Stimulated activated CD8-positive, alpha-beta memory T cell treated with anti-CD3 and anti-CD28 coated beads, Interleukin-4, amount 100 ng/mL, for 4 hours (primary cell): ENCODE measurements around the gene ARHGEF33.
A peak's percentile ranks its signal among the peaks of the same experiment; 100 is the strongest.
"Not testable (repeated sequence)": the region's sequence is repeated elsewhere in the genome, so short reads cannot be mapped to it uniquely, and the experiment has no call there.

Experiments
- DNase-seq, 2 donors: peaks; one replicate each; pipeline ENCODE4 v3.0.0-alpha.2; 2020; ENCODE audit warnings: low read depth in 2 of 2, low spot score in 1 of 2

Gene ARHGEF33

GRCh38 chr2:38909872-38910271 is 20.2 kb downstream of the ARHGEF33 start:
- DNase-seq: no peak

- DNase-seq: no peak
Observed at GRCh38 chr2:38911191-38911590, 21.5 kb downstream of the ARHGEF33 start.

GRCh38 chr2:38912619-38913018 is 22.9 kb downstream of the ARHGEF33 start:
- no peak for DNase-seq

GRCh38 chr2:38922389-38922788 is 32.7 kb downstream of the ARHGEF33 start:
- no peak for DNase-seq

- no peak for DNase-seq
Observed at GRCh38 chr2:38922902-38923301, 33.2 kb downstream of the ARHGEF33 start.

- DNase-seq: no peak
Observed at GRCh38 chr2:38925982-38926381, 36.3 kb downstream of the ARHGEF33 start.

- DNase-seq: no peak
Observed at GRCh38 chr2:38930600-38930999, 40.9 kb downstream of the ARHGEF33 start.

GRCh38 chr2:38932586-38932985 is 42.9 kb downstream of the ARHGEF33 start:
- DNase-seq: no peak

- DNase-seq: no peak
Observed at GRCh38 chr2:38933653-38934052, 44.0 kb downstream of the ARHGEF33 start.

- DNase-seq: no peak
Observed at GRCh38 chr2:38934742-38935141, 45.1 kb downstream of the ARHGEF33 start.

GRCh38 chr2:38935568-38936172 is 46.0 kb downstream of the ARHGEF33 start:
- no peak for DNase-seq

GRCh38 chr2:38936516-38936915 is 46.8 kb downstream of the ARHGEF33 start:
- not testable (repeated sequence) for DNase-seq

- DNase-seq: no peak
Observed at GRCh38 chr2:38937548-38937947, 47.9 kb downstream of the ARHGEF33 start.

- DNase-seq: no peak
Observed at GRCh38 chr2:38940746-38941145, 51.1 kb downstream of the ARHGEF33 start.

- DNase-seq: no peak
Observed at GRCh38 chr2:38943784-38944183, 54.1 kb downstream of the ARHGEF33 start.

- DNase-seq: no peak
Observed at GRCh38 chr2:38945372-38945771, 55.7 kb downstream of the ARHGEF33 start.

GRCh38 chr2:38945911-38946310 is 56.2 kb downstream of the ARHGEF33 start:
- DNase-seq: no peak

- peak; percentile 6 to 11 for DNase-seq
Observed at GRCh38 chr2:38947241-38948239, 57.9 kb downstream of the ARHGEF33 start.

- DNase-seq: no peak
Observed at GRCh38 chr2:38948387-38948882, 58.8 kb downstream of the ARHGEF33 start.

GRCh38 chr2:38948995-38949394 is 59.3 kb downstream of the ARHGEF33 start:
- DNase-seq: no peak

GRCh38 chr2:38951766-38952165 is 62.1 kb downstream of the ARHGEF33 start:
- no peak for DNase-seq

- no peak for DNase-seq
Observed at GRCh38 chr2:38957972-38958371, 68.3 kb downstream of the ARHGEF33 start.
